ENCODE results near the gene VASN.

VASN gene

GRCh38 chr16:4410335-4411075 lies 38.9 kb downstream of the VASN start:
- H3K4me3 ChIP-seq (ENCODE audit: low read depth, low read length), result no peak overlapping the region
- peak; percentile 93 for DNase-seq (ENCODE audit: low read depth, low spot score)
- in situ Hi-C loops (cut with HindIII; ENCODE audit: low sequenced_read_pairs), result no loop called here
- no peak for TF ChIP-seq CTCF (IDR thresholded peaks at IDR 0.05; ENCODE audit: low read depth, low read length)

- TF ChIP-seq CTCF (IDR thresholded peaks at IDR 0.05; ENCODE audit: low read depth, low read length), result no peak
- in situ Hi-C loops (cut with HindIII; ENCODE audit: low sequenced_read_pairs), result no loop called here
- no peak overlapping the region for H3K4me3 ChIP-seq (ENCODE audit: low read depth, low read length)
Observed at GRCh38 chr16:4411684-4412083, 40.0 kb downstream of the VASN start.

GRCh38 chr16:4412159-4412558 lies 40.5 kb downstream of the VASN start:
- TF ChIP-seq CTCF (IDR thresholded peaks at IDR 0.05; ENCODE audit: low read depth, low read length), result no peak
- H3K4me3 ChIP-seq (ENCODE audit: low read depth, low read length), result no peak overlapping the region
- in situ Hi-C loops (cut with HindIII; ENCODE audit: low sequenced_read_pairs), result no loop called here
- DNase-seq (ENCODE audit: low read depth, low spot score), result no peak

More at GRCh38 chr16:4411684-4412083, 40.0 kb downstream of the VASN start:
- DNase-seq (ENCODE audit: low read depth, low spot score), result no peak

- H3K4me3 ChIP-seq (ENCODE audit: low read depth, low read length), result no peak overlapping the region
- no peak for DNase-seq (ENCODE audit: low read depth, low spot score)
- in situ Hi-C loops (cut with HindIII; ENCODE audit: low sequenced_read_pairs), result no loop called here
- no peak for TF ChIP-seq CTCF (IDR thresholded peaks at IDR 0.05; ENCODE audit: low read depth, low read length)
Observed at GRCh38 chr16:4412854-4413253, 41.2 kb downstream of the VASN start.

- DNase-seq (ENCODE audit: low read depth, low spot score), result no peak
- in situ Hi-C loops (cut with HindIII; ENCODE audit: low sequenced_read_pairs), result no loop called here
- no peak overlapping the region for H3K4me3 ChIP-seq (ENCODE audit: low read depth, low read length)
Observed at GRCh38 chr16:4414187-4414917, 42.7 kb downstream of the VASN start.

More at GRCh38 chr16:4414187-4414917, 42.7 kb downstream of the VASN start:
- TF ChIP-seq CTCF (IDR thresholded peaks at IDR 0.05; ENCODE audit: low read depth, low read length), result no peak

Measured in astrocyte of the spinal cord (primary cell).